K562 (cell line): ENCODE measurements around the gene C13orf46. TPM values are rescaled to one million over a fixed set of nuclear protein-coding genes. Genes with fewer than 3 reads are reported as not detected.

Experiments
- ATAC-seq: fragments of 200-7000 bp; cut with Tn5 transposase; 3 replicates; pipeline ENCODE4 v1.9.1; 2020; ENCODE audit warnings: moderate library complexity
- BruUV-seq: library from RNA; stranded (reverse); fragments of 400-500 nt; replicated peaks from 2 replicates; lab custom pipeline; 2021; lab: Mats Ljungman, UMichigan
- CTCF ChIA-PET: fragments of 300-600 bp; formaldehyde crosslinking; extraction: SDS; loops from one replicate; lab custom pipeline; 2021; ENCODE audit warnings: low intra/inter-chr PET ratio; lab: Yijun Ruan, JAX
- POLR2A ChIA-PET: fragments of 300-600, 350-650 bp; sonication (Branson Sonifier 250); formaldehyde crosslinking; extraction: SDS; loops from one replicate; lab custom pipeline; 2021; ENCODE audit warnings: antibody characterized with exemption, inconsistent platforms; lab: Yijun Ruan, JAX
- DNase-seq, 4 experiments: peaks; one replicate each; pipeline versions ENCODE4 v3.0.0 to v3.0.0-alpha.2; 2011 to 2018; ENCODE audit warnings: low spot score in 3 of 4, mixed read lengths in 3 of 4; ENCODE audit errors: extremely low read depth in 1 of 4
- FAIRE-seq: peaks from 2 replicates; lab custom pipeline; 2011; peaks lifted over from hg19 to GRCh38; lab: Jason Lieb, UNC
- H2AFZ ChIP-seq: 2 replicates; pipeline ENCODE4 v1.6.0; 2011; ENCODE audit warnings: low read depth, low read length, control low read depth, inconsistent platforms
- H3K27ac ChIP-seq: fragments of 200-600 bp; 3 replicates; pipeline ENCODE4 v1.8.0; 2011; ENCODE audit warnings: low read depth, mild to moderate bottlenecking, control low read depth, inconsistent platforms, low read length, moderate library complexity, mixed read lengths; ENCODE audit errors: extremely low read depth
- H3K27me3 ChIP-seq, 2 experiments: fragments of 300-600 bp in 1 of 2; 2 replicates in 1 of 2; 3 replicates in 1 of 2; pipeline versions ENCODE4 v1.6.0 to v1.8.0; 2011; ENCODE audit warnings: inconsistent platforms in 2 of 2, low read length in 2 of 2, mild to moderate bottlenecking in 1 of 2, mixed read lengths in 1 of 2, moderate library complexity in 1 of 2; ENCODE audit not compliant: control insufficient read depth in 2 of 2, insufficient read depth in 2 of 2
- H3K36me3 ChIP-seq: fragments of 300-600 bp; 3 replicates; pipeline ENCODE4 v1.8.0; 2011; ENCODE audit warnings: mild to moderate bottlenecking, low read length, inconsistent platforms; ENCODE audit not compliant: control insufficient read depth, insufficient read depth
- H3K4me1 ChIP-seq, 2 experiments: fragments of 200-600 bp in 1 of 2; replicated peaks in 1 of 2; 2 replicates in 1 of 2; 3 replicates in 1 of 2; pipeline versions ENCODE4 v1.5.1 to v1.8.0; 2011; ENCODE audit warnings: inconsistent platforms in 2 of 2, low read length in 2 of 2, mild to moderate bottlenecking in 1 of 2, mixed read lengths in 1 of 2, moderate library complexity in 1 of 2; ENCODE audit not compliant: control insufficient read depth in 2 of 2, insufficient read depth in 2 of 2
- H3K4me2 ChIP-seq: 2 replicates; pipeline ENCODE4 v1.6.1; 2011; ENCODE audit warnings: low read length, control low read depth, inconsistent platforms, mixed read lengths; ENCODE audit not compliant: insufficient read depth
- H3K4me3 ChIP-seq: fragments of 200-600 bp; sonication (generic), shearing (Covaris generic); 2 replicates; pipeline ENCODE4 v1.5.1; 2016; ENCODE audit warnings: control low read depth, inconsistent platforms
- H3K79me2 ChIP-seq: fragments of 200-600 bp; 3 replicates; pipeline ENCODE4 v1.8.0; 2011; ENCODE audit warnings: low read length, inconsistent platforms; ENCODE audit not compliant: control insufficient read depth, insufficient read depth
- H3K9ac ChIP-seq, 2 experiments: 2 replicates each; pipeline versions ENCODE4 v1.6.0 to v1.6.1; 2011; ENCODE audit warnings: low read depth in 2 of 2, low read length in 2 of 2, control low read depth in 1 of 2, inconsistent platforms in 1 of 2, mild to moderate bottlenecking in 1 of 2, mixed read lengths in 1 of 2; ENCODE audit not compliant: insufficient read depth in 1 of 2
- H3K9me1 ChIP-seq: one replicate; pipeline ENCODE4 v1.6.0; 2011; ENCODE audit warnings: inconsistent platforms, mild to moderate bottlenecking, low read length, moderate library complexity; ENCODE audit not compliant: control insufficient read depth, insufficient read depth
- H3K9me3 ChIP-seq: replicated peaks from 2 replicates; pipeline ENCODE4 v1.5.1; 2011; ENCODE audit warnings: low read depth, low read length, inconsistent platforms; ENCODE audit not compliant: control insufficient read depth, insufficient read depth
- H4K20me1 ChIP-seq: replicated peaks from 2 replicates; pipeline ENCODE4 v1.6.1; 2011; ENCODE audit warnings: low read length, inconsistent platforms, mixed read lengths; ENCODE audit not compliant: control insufficient read depth, insufficient read depth
- ATF1 ChIP-seq, 2 experiments: fragments of 450-650 bp in 1 of 2; IDR thresholded peaks; 2 replicates each; pipeline ENCODE4 v1.6.1; 2016; ENCODE audit warnings: missing compliant biosample characterization in 1 of 2, missing genetic modification characterization in 1 of 2
- MTF1 ChIP-seq: fragments of 250-450 bp; sonication (Bioruptor Pico); IDR thresholded peaks from 2 replicates; pipeline ENCODE4 v1.9.0; 2021; ENCODE audit warnings: moderate library complexity, mild to moderate bottlenecking, inconsistent platforms, borderline replicate concordance
- TRIM24 ChIP-seq, 2 experiments: fragments of 450-650 bp; IDR thresholded peaks; 2 replicates each; pipeline ENCODE4 v1.6.1; 2016
- WGBS: fragments of 100-300 bp; shearing (Covaris generic); methylation state at CpG from one replicate; pipeline ENCODE4 v1.1.6; 2016; ENCODE audit warnings: low coverage, mixed read lengths; ENCODE audit not compliant: insufficient coverage; ENCODE audit errors: missing lambda C conversion rate; 5-methylcytosine and 5-hydroxymethylcytosine counted together
- in situ Hi-C: fragments of 300-500 bp; cut with MboI; formaldehyde crosslinking; loops from 4 replicates; pipeline ENCODE4 v1.15.0; 2018; ENCODE audit warnings: inconsistent platforms, mixed read lengths
- intact Hi-C: fragments of 100-400 bp; cut with micrococcal nuclease; formaldehyde crosslinking; loops from 2 replicates; pipeline ENCODE4 v1.14.2; 2022
- polyA plus RNA-seq, 8 experiments: library from polyadenylated mRNA; depleted of rRNA in 4 of 8; stranded (reverse) in 5 of 8; unstranded in 3 of 8; fragments of >200 nt; fragmentation: Nextera tagmentation in 2 of 8; fragmentation: Illumina TruSeq in 1 of 8; extraction: Ambion mirVana in 2 of 8; extraction: Trizol in 1 of 8; gene quantifications; 2 replicates each; pipeline versions ENCODE4 v1.2.1 to v1.2.3, GENCODE V29; 2011 to 2014; ENCODE audit warnings: inconsistent platforms in 1 of 8, missing spikeins in 1 of 8
- total RNA-seq, 7 experiments: library from RNA; depleted of rRNA in 6 of 7; stranded (reverse); fragments of >200 nt in 6 of 7; fragmentation: Illumina TruSeq in 2 of 7; extraction: Trizol in 2 of 7; gene quantifications; 2 replicates each; pipeline versions ENCODE4 v1.2.1 to v1.2.3, GENCODE V29; 2011 to 2021; ENCODE audit warnings: low replicate concordance in 1 of 7

C13orf46 gene
- total and polyA plus RNA-seq, 9 of the 15 experiments (the other 6 are each of a cell fraction or from before 2014, with no cell fraction given) = 0.04 to 0.24 (median 0.05) TPM; not detected in 4

- no peak for DNase-seq
- CTCF ChIA-PET = no interaction called here
- in situ Hi-C loops = no loop called here
- H3K36me3 ChIP-seq = no peaks in the 10 kb centered on the region
- H3K27ac ChIP-seq = no peak overlapping the region
- H3K27me3 ChIP-seq = peaks cover 2 to 16% of the 10 kb centered on the region in 2 experiments; a peak in 4 of 5 replicates
- whole genome bisulfite sequencing = 24% methylated on average over 2 of the region's 2 CpGs
- TF ChIP-seq ATF1 (CRISPR knock-in tag; IDR thresholded peaks at IDR 0.05) (no peak), ATF1 (tag; IDR thresholded peaks at IDR 0.05) (peak; percentile 29), MTF1 (CRISPR knock-in tag) (no peak)
- TF ChIP-seq, all 486 proteins: peak for 1
- Histone ChIP-seq H3K9me1 (no peaks in the 10 kb centered on the region), H3K4me2 (no peak overlapping the region), H2AFZ (no peak overlapping the region), H3K79me2 (no peaks in the 10 kb centered on the region), H4K20me1 (no peaks in the 10 kb centered on the region), H3K9ac (no peak overlapping the region), H3K4me3 (no peak overlapping the region), H3K4me1 (peaks cover 0 to 8% of the 10 kb centered on the region in 2 experiments; a peak in 1 of 5 replicates), H3K9me3 (no peaks in the 10 kb centered on the region)
- ATAC-seq (no peak), FAIRE-seq (no peak)
- BruUV-seq = no TSS peak
- POLR2A ChIA-PET = interaction anchor here (0.7 kb wide), 1 partner anchor 255 kb away, joined by 3 read pairs; no protein-coding TSS in a partner anchor
- intact Hi-C loops = no loop called here
Observed at GRCh38 chr13:113965383-113965874, 8.4 kb downstream of the C13orf46 start.

GRCh38 chr13:113964251-113964995, 9.5 kb downstream of the C13orf46 start:
- no peak overlapping the region for H3K9ac ChIP-seq
- no peaks in the 10 kb centered on the region for H3K79me2 ChIP-seq
- no peak overlapping the region for H3K4me2 ChIP-seq
- H2AFZ ChIP-seq = no peak overlapping the region
- no peak for FAIRE-seq
- no peaks in the 10 kb centered on the region for H4K20me1 ChIP-seq
- ChIA-PET POLR2A (interaction anchor here (0.7 kb wide), 1 partner anchor 256 kb away, joined by 3 read pairs; no protein-coding TSS in a partner anchor), CTCF (interaction anchor here (0.6 kb wide), 1 partner anchor 179 kb away, joined by 3 read pairs; no protein-coding TSS in a partner anchor)
- no TSS peak for BruUV-seq
- H3K4me1 ChIP-seq = peaks cover 0 to 8% of the 10 kb centered on the region in 2 experiments; a peak in 2 of 5 replicates
- no peak overlapping the region for H3K27ac ChIP-seq
- H3K36me3 ChIP-seq = no peaks in the 10 kb centered on the region
- intact Hi-C loops = no loop called here
- H3K9me1 ChIP-seq = no peaks in the 10 kb centered on the region
- ATAC-seq = no peak
- peaks cover 2 to 16% of the 10 kb centered on the region in 2 experiments; a peak in 4 of 5 replicates for H3K27me3 ChIP-seq
- in situ Hi-C loops = no loop called here
- no peak for TF ChIP-seq TRIM24 (IDR thresholded peaks at IDR 0.05)
- no peaks in the 10 kb centered on the region for H3K9me3 ChIP-seq
- WGBS = 5% methylated on average over 8 of the region's 21 CpGs
- H3K4me3 ChIP-seq = no peak overlapping the region
- no peak for DNase-seq
